ENCODE results near the gene NEGR1. TPM values are rescaled to one million over a fixed set of nuclear protein-coding genes. Genes with fewer than 3 reads are reported as not detected.

NEGR1 gene
- total RNA-seq, 1 experiment from 2014 or later = not detected

DNA sequence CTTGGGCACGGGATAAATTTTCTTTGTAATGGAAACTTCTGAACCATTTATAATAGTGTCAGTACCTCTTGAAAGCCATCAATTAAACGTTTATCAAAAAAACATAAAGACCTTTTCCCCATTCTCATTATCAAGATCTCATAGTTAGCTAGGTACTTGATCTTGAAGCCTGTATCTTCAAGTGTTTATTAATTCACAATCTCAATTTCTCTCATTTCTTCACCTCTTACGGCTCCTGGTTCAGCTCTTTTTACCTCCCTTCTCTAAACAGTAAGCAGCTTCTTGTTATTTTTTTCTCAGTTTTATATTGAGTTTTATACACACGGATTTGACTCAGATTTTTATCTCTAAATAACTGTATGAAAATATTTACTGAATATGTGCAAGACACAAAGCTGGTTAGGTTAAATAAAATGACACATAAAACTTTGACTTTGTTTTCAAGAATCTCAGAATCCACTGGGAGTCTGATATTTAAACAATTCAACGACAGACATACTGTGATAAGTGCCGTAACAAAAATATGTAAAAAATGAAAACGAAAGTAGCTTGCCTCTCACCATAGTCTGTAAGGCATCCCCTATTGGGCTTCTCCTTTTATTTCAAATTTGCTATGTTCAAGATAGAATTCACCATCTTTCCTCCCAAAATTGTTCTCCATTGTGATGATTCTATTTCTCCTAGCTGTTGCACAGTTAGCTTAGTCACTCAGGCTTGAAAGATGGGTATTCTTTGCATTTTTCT lies 789.9 kb downstream of the NEGR1 start:
- in situ Hi-C loops (cut with HindIII; ENCODE audit: low pct_unique_long_range_greater_than_20kb, low sequenced_read_pairs) = no loop called here
- no peak for DNase-seq (ENCODE audit: low read depth, low spot score)

DNA sequence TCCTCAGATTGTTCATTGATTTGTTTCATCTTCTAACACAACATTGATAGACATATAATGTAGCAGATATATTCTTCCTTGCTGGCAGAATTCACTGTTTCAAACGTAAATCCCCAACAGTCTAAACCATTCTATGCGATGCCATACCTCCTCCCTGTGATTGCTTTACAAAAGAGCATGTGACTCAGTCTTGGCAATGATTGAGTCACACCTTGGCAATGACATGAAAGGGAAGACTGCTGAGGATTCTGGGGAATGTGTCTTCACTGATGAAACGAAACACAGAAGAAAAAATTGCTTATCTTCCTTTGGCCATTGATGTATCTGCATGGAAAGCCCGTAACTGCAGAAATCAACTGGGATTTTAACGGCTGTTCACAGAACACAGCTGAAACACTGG lies 791.9 kb downstream of the NEGR1 start:
- no peak for DNase-seq (ENCODE audit: low read depth, low spot score)

DNA sequence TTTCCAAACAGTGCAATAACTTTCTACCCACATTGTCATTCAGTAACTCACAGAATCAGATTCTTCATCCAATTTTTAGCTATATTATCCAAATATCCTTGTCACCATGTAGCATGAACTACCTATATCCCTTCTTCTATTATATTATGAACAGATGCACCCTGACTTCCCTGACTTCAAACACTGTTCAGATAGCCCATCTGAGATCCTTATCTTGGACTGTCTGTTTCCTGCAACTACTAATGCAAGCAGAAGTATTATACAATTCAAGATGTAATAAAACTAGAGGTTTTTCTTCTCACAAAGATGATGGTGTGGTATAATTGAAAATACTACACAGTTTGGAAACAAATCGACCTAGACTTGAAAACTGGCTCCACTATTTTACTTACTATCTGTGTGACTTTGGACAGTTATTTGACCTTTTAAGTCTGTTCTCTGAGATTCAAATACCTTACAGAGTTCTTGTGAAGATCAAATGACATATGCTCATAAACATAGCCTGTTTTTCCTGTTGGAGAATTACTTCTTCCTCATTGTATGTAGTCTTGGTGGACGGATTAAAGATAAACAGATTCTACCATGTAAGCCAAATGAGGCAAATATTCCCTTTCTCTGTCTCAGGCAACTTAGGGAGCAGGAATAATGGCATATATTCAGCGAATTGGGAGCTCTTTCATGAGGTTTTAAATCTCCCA lies 793.6 kb downstream of the NEGR1 start:
- in situ Hi-C loops (cut with HindIII; ENCODE audit: low pct_unique_long_range_greater_than_20kb, low sequenced_read_pairs) = no loop called here
- DNase-seq (ENCODE audit: low read depth, low spot score) = no peak

More for the DNA sequence above, 791.9 kb downstream of the NEGR1 start:
- in situ Hi-C loops (cut with HindIII; ENCODE audit: low pct_unique_long_range_greater_than_20kb, low sequenced_read_pairs) = no loop called here

DNA sequence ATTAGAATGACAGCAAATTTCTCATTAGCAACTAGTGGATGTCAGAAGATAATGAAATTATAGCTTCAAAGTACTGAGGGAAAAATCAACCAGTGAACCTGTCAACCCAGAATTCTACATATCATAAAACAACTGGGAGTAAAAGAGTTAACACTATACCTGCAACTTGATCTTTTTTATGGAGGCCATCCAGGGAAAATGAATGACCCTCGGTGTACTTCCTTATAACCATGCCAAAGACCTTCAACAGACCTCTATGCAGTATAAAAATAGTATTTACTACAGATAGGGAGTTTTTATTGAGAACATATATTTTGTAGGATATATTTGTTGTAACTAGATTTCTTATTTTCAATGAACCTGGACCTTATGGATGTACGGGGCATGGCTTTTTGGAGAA lies 809.0 kb downstream of the NEGR1 start:
- DNase-seq (ENCODE audit: low read depth, low spot score) = no peak

DNA sequence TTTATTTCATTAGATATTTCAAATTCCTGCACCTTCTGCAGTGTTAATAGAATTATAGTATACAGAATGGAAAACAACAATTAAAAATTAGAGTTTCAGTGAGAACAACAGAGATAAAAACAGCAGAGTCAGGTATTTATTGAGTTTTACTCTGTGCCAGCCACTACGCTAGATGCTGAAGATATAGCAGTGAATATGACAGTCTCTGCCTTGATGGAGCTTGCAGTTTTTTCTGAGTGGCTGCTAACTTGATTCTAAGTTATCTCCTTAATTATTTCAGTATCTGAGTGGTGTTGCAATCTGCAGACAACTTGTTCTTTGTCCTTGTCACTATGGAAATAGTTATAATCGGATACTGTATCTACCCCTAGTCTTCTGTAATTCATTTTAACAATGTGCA lies 817.2 kb downstream of the NEGR1 start:
- in situ Hi-C loops (cut with HindIII; ENCODE audit: low pct_unique_long_range_greater_than_20kb, low sequenced_read_pairs) = no loop called here
- no peak for DNase-seq (ENCODE audit: low read depth, low spot score)

More for the DNA sequence above, 809.0 kb downstream of the NEGR1 start:
- in situ Hi-C loops (cut with HindIII; ENCODE audit: low pct_unique_long_range_greater_than_20kb, low sequenced_read_pairs) = no loop called here

DNA sequence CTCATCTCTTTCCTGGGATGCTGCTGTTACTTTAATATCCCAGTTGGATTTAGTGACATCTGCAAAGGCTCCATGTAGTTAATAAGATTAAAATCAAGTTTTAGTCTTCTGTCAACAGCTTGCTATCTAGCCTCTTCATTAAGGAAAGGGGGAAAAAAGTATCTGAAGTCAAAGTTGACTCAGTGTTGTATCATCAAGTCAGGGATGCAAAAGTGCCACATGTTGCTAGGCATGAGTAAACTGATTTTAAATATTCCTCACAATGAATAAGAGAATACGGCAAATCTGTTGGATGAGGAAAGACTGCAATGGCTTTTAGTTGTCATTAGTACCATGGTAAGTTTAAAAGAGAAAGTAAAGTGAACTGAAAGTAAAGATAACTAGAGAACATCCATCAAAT lies 818.3 kb downstream of the NEGR1 start:
- DNase-seq (ENCODE audit: low read depth, low spot score) = no peak
- in situ Hi-C loops (cut with HindIII; ENCODE audit: low pct_unique_long_range_greater_than_20kb, low sequenced_read_pairs) = no loop called here

DNA sequence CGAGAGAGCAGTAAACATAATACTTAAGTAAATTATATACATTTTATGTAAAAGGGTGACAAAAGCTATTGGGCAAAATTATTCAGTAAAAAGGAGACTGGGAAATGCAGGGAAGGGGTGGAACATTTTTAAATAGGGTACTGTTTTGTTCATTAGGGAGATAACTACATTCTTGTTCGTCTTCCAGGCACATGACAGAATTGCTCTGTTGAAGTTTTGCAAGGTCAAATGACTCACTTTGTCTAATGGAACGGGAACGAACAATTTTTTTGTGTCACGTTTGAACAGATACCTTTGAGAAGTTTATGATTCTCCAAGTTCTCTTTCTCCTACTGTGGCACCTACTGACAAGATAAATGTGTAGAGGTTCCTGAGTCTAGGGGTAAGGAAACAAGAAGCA lies 819.2 kb downstream of the NEGR1 start:
- DNase-seq (ENCODE audit: low read depth, low spot score) = no peak
- in situ Hi-C loops (cut with HindIII; ENCODE audit: low pct_unique_long_range_greater_than_20kb, low sequenced_read_pairs) = no loop called here

DNA sequence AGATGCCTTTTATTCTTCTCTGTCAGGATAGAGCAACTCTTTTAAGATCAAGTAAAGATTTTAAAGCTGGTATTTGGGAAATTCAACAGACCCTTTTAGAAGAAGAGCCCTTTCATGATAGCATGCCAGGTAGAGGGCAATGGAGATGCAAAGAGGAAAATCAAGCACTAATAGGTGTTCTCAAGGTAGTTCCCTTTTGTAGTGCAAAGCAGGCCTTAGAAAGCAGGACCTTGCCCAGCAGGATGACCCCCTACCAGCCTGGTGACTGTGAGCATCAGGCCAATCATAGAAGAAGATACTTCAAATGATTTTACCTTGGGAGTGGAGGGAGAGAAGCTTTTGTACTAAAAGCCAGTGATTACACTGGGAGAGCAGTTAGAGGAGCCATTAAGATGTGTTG lies 820.1 kb downstream of the NEGR1 start:
- in situ Hi-C loops (cut with HindIII; ENCODE audit: low pct_unique_long_range_greater_than_20kb, low sequenced_read_pairs) = no loop called here
- DNase-seq (ENCODE audit: low read depth, low spot score) = no peak

DNA sequence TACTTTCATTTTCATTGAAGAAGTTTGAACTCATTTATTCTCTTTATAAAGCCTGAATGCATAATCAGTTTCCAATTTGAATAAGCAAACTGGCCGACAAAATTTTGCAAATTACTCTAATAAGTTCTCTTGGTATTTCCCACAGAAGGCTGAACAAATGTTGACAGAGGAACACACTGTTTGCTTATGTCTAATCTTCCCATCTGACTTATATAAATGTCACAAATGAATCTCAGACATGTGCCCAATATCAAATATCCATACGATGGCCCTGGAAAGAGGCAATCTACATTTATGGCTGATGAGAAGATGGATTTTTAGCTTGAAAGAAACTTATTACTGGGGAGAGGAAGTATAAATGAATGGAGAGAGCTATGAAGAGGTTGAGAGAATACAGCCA lies 820.9 kb downstream of the NEGR1 start:
- no peak for DNase-seq (ENCODE audit: low read depth, low spot score)
- in situ Hi-C loops (cut with HindIII; ENCODE audit: low pct_unique_long_range_greater_than_20kb, low sequenced_read_pairs) = no loop called here

DNA sequence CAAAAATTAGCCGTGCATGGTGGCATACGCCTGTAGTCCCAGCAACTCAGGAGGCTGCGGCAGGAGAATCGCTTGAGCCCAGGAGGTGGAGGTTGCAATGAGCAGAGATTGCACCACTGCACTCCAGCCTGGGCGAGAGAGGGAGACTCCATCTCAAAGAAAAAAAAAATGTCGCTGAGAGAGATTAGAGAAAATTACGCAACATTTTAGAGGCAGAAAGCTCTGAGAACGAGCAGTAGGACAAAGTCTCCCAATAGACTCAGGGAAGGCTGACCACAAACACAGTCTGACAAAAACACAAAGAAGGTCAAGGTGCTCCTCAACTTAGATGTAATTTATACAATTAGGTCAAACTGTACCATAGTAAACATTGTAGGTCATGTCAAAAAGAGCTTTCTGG lies 833.9 kb downstream of the NEGR1 start:
- in situ Hi-C loops (cut with HindIII; ENCODE audit: low pct_unique_long_range_greater_than_20kb, low sequenced_read_pairs) = no loop called here
- no peak for DNase-seq (ENCODE audit: low read depth, low spot score)

DNA sequence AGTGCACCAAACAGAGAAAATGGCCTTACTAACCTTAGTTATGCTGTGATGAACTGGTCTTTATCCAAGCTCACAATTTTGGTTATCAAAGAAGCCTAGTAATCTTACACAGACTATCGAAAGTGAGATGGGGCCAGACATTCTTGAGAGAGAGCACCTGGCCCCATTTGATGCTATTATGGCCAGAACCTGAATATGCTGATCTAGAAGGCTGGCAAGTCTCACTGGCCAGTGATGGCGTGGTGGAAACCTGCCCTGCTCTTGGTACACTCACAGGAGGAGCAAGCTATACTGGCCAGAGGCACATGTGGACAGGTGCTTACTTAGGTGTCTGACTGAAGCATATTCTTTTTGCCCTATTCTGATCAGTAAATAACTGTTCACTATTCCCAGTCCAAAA lies 843.7 kb downstream of the NEGR1 start:
- no peak for DNase-seq (ENCODE audit: low read depth, low spot score)
- in situ Hi-C loops (cut with HindIII; ENCODE audit: low pct_unique_long_range_greater_than_20kb, low sequenced_read_pairs) = no loop called here

DNA sequence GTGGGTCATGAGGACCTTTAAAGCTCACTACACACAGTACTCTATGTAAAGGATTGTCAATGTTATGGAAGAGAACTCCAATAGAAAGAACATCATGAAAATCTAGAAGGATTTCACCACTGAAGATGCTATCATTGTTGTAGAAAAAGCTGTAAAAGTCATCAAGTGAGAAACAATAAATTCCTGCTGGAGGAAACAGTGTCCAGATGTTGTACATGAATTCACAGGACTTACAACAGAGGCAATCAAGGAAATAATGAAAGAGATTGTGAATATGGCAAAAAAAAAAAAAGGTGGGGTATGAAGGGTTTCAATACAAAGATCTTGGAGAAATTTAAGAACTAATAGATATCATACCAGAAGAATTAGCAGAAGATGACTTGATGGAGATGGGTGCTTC lies 846.4 kb downstream of the NEGR1 start:
- no peak for DNase-seq (ENCODE audit: low read depth, low spot score)
- in situ Hi-C loops (cut with HindIII; ENCODE audit: low pct_unique_long_range_greater_than_20kb, low sequenced_read_pairs) = no loop called here

DNA sequence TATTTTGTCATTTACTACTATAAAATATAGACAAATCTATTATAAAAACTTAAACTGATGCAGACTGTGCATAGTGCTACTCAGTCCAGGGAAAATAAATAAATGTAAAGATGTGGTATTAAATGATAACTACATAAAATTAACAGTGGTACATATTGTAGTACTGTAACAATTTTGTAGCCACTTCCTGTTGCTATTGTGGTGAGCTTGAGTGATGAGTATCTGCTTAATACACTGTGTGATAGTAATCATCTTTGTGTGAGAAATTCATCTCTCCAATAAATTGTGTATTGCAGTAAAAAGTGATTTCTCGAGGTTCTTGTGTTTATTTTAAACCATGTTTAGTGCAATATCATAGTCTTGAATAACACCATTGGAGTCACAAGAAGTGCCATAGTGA lies 848.1 kb downstream of the NEGR1 start:
- in situ Hi-C loops (cut with HindIII; ENCODE audit: low pct_unique_long_range_greater_than_20kb, low sequenced_read_pairs) = no loop called here
- DNase-seq (ENCODE audit: low read depth, low spot score) = no peak

DNA sequence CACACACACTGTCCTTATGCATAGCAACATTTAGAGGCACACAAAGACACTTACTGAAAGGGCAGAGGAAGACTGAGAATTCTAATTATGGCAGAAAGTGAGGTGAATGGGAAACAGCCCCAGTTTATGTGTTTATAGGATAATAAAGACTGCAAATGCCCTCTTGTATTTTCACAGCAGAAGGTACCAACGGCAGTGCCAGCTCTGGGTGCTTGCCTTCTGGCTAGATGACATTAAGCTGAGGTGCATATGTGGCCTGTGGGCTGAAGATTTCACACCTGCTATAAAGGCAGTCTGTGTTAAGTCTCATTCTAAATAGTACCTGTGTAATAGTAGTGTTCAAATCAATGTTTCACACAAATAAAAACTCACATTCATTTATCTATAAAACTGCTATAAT lies 854.3 kb downstream of the NEGR1 start:
- in situ Hi-C loops (cut with HindIII; ENCODE audit: low pct_unique_long_range_greater_than_20kb, low sequenced_read_pairs) = no loop called here
- DNase-seq (ENCODE audit: low read depth, low spot score) = no peak

DNA sequence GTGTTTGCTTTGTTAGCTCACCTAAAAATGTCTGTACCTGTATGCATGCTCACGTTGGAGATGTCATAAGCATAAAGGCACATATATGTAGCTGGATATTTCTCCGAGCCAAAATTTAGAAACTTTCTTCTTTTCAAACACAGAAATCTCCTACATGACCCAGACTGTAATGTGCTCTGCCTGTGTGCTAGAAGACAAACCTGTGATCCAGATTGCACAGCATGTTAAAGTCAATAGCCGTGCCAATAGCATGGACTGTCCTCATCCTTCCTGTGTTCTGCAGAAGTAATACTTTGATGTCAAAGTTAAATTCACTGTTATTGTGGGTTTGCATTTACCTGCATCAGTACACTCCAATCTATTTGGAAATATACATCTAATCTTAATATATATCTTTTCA lies 855.3 kb downstream of the NEGR1 start:
- in situ Hi-C loops (cut with HindIII; ENCODE audit: low pct_unique_long_range_greater_than_20kb, low sequenced_read_pairs) = no loop called here
- no peak for DNase-seq (ENCODE audit: low read depth, low spot score)

DNA sequence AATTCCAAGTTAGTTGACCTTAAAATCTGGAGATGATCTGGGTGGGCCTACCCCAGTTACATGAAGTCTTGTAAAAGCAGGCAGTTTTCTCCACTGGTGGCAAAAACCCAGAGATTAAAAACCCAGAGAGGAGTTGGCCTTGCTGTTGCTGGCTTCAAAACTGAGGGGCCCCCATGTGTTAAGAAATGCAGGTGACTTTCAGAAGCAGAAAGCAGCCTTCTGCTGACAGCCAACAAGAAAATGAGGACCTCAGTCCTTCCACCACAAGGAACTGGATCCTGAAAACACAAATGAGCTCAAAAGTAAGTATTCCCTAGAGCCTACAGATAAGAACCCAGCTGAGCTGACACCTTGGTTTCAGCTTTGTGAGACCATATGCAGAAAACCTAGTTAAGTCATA lies 857.8 kb downstream of the NEGR1 start:
- in situ Hi-C loops (cut with HindIII; ENCODE audit: low pct_unique_long_range_greater_than_20kb, low sequenced_read_pairs) = no loop called here
- DNase-seq (ENCODE audit: low read depth, low spot score) = no peak

DNA sequence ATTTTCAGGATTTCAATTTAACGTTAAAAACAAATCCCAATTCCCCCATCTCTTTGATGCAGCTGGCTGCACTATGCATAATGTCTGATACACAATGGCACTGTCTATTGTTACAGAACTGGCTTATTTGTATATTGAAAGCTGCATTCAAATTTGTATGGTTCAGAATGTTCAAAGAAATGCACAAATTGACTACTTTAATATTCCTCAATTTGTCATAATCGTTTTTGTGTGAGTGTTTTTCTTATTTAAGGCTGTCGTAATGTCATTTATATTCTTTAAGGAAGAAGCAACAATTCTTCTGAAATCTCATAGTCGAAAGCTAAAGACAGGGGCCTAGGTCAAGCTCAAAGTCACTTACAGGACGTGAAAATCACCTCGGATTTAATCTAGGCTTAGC lies 860.1 kb downstream of the NEGR1 start:
- no peak for DNase-seq (ENCODE audit: low read depth, low spot score)
- in situ Hi-C loops (cut with HindIII; ENCODE audit: low pct_unique_long_range_greater_than_20kb, low sequenced_read_pairs) = no loop called here

DNA sequence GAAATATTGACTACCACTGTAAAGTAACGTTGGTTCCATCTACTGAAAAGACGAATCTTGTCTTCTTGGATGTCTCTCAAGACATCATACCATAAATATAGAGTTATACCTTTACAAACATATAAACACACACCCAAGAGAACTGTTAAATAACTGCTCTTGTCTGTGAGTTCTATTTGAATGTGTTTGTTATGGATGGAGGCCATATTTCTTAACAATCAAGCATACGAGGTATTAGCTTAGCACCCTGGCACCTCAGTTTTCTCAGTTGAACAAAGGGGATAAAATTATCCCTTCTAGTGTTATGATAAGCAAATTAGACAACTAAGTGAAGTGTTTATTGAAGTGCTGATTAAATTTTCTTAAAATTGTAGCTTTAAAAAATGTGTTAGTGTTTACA lies 864.9 kb downstream of the NEGR1 start:
- no peak for DNase-seq (ENCODE audit: low read depth, low spot score)
- in situ Hi-C loops (cut with HindIII; ENCODE audit: low pct_unique_long_range_greater_than_20kb, low sequenced_read_pairs) = no loop called here

DNA sequence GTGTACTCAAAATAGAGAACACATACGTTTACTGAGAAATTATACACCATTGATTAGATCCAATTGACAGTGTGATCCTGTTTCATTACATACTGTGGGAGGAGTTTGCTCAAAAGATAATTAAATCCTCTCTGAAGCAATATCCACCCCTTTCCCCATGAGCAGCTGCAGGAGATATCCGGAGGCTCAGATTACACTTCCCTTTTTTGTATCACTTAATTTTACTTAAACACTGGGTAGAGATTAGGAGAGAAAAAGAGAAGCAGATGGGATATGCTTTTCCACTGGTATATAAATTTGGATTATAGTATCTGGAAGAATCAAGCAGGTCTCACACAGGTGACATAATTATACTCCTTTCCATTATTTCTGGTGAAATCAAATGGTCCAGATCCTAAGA lies 868.2 kb downstream of the NEGR1 start:
- no peak for DNase-seq (ENCODE audit: low read depth, low spot score)
- in situ Hi-C loops (cut with HindIII; ENCODE audit: low pct_unique_long_range_greater_than_20kb, low sequenced_read_pairs) = no loop called here

All from SK-MEL-5 (cell line).